Body of pancreas (tissue), 4 donors: ENCODE measurements around the gene TMEM269.

Source experiments
- POLR2A ChIP-seq, 3 donors: fragments of 450-650 bp; IDR thresholded peaks; one replicate each; pipeline ENCODE4 v1.6.1; 2016; ENCODE audit warnings: antibody characterized with exemption in 3 of 3, mild to moderate bottlenecking in 2 of 3
- TF ChIP-seq, protein P1 (sequence below), 7 experiments: fragments of 450-650 bp in 4 of 7; fragments of 200-600 bp in 3 of 7; sonication (generic) in 3 of 7; IDR thresholded peaks; one replicate each; pipeline ENCODE4 v1.5.1; 2016 to 2019; ENCODE audit warnings: antibody characterized with exemption in 7 of 7

DNA sequence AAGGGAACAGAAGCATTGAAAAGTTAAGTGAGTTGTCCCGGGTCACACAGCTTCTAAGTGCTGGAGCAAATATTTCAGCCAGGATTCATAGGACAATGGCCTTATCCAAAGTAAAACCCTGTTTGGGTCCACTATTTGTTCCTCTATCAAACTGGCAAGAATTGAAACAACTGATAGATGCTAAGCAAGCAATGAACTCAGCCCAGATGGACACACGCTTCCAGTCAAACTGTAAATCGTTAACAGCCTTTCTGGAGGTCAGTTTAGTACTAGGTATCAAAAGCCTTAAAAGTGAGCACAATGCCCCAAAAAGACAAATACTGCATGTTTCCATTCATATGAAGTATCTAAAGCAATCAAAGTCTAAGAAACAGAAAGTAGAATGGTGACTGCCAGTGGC, 33.2 kb downstream of the TMEM269 start:
- TF ChIP-seq POLR2A (IDR thresholded peaks at IDR 0.05): no peak
- TF ChIP-seq, protein P1, sequence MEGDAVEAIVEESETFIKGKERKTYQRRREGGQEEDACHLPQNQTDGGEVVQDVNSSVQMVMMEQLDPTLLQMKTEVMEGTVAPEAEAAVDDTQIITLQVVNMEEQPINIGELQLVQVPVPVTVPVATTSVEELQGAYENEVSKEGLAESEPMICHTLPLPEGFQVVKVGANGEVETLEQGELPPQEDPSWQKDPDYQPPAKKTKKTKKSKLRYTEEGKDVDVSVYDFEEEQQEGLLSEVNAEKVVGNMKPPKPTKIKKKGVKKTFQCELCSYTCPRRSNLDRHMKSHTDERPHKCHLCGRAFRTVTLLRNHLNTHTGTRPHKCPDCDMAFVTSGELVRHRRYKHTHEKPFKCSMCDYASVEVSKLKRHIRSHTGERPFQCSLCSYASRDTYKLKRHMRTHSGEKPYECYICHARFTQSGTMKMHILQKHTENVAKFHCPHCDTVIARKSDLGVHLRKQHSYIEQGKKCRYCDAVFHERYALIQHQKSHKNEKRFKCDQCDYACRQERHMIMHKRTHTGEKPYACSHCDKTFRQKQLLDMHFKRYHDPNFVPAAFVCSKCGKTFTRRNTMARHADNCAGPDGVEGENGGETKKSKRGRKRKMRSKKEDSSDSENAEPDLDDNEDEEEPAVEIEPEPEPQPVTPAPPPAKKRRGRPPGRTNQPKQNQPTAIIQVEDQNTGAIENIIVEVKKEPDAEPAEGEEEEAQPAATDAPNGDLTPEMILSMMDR (IDR thresholded peaks at IDR 0.05): no peak
